ENCODE measurements around the gene KIF23.

GRCh38 chr15:69373406-69373805 is 40.7 kb upstream of the KIF23 start:
- TF ChIP-seq POLR2A (IDR thresholded peaks at IDR 0.05) (no peak), CTCF (IDR thresholded peaks at IDR 0.05) (no peak)
